Fibroblast of pulmonary artery (primary cell): ENCODE results near the gene ABCD1.
A peak's percentile ranks its signal among the peaks of the same experiment; 100 is the strongest.
"Not testable (repeated sequence)": the region's sequence is repeated elsewhere in the genome, so short reads cannot be mapped to it uniquely, and the experiment has no call there.

Experiments used
- DNase-seq: peaks from one replicate; pipeline ENCODE4 v3.0.0-alpha.2; 2010; ENCODE audit warnings: low read depth
- H3K4me3 ChIP-seq: replicated peaks from 2 replicates; pipeline ENCODE4 v1.5.1; 2011; ENCODE audit warnings: low read depth, mild to moderate bottlenecking, control low read depth, low read length, moderate library complexity
- TF ChIP-seq, protein P1 (sequence below): IDR thresholded peaks from 2 replicates; pipeline ENCODE4 v1.5.1; 2011; ENCODE audit warnings: mild to moderate bottlenecking, control low read depth, low read length, inconsistent platforms; ENCODE audit errors: missing control alignments

The ABCD1 gene

DNA sequence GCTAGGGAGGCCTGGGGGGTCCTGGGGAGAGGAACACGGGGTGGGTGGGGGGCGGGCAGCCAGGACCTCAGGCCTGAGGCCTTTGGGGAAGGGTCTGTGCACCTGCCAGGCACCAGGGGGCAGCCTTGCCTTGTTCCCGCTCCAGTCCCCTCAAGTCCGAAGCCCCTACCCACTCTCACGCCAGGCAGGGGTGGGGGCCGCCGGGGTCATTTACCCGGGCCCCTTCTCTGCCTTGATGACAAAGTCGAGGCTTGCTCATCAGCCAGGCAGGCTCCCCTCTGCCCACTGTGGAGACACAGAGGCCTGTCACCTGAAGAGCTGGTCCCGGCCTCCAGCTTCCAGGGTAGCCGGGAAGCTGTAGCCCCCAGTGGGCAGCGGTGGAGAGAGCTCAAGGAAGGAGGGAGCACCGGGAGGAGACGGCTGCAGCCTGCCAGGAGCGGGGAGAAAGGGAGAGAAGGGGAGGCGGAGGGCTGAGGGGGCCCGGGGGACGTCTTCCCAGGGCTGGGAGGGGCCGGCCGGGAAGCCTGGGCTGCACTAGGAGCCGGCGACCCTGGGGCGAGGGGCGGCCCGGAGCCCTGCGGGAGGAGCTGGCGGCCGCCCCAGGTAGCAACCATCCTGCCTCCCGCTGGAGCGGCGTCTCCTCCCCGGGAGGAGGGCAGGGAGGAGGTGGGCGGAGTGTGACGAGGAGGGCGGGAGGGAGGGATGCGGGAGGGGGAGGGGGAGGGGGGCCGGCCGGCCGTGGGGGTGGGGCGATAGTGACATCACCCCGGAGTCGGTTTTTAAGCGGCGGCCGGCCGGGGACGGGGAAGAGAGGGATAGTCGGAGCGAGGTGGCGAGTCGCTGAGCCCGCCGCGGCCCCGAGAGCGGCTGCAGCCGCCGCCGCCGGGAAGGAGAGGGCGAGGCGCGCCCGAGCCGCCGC, 37.3 kb upstream of the ABCD1 start, which contains the start of gene SLC6A8:
SLC6A8 (plus strand) TSS at position 806 of the 919 bp plus-strand sequence. CDS start 649 bp downstream, outside the sequence.
- TF ChIP-seq, protein P1, sequence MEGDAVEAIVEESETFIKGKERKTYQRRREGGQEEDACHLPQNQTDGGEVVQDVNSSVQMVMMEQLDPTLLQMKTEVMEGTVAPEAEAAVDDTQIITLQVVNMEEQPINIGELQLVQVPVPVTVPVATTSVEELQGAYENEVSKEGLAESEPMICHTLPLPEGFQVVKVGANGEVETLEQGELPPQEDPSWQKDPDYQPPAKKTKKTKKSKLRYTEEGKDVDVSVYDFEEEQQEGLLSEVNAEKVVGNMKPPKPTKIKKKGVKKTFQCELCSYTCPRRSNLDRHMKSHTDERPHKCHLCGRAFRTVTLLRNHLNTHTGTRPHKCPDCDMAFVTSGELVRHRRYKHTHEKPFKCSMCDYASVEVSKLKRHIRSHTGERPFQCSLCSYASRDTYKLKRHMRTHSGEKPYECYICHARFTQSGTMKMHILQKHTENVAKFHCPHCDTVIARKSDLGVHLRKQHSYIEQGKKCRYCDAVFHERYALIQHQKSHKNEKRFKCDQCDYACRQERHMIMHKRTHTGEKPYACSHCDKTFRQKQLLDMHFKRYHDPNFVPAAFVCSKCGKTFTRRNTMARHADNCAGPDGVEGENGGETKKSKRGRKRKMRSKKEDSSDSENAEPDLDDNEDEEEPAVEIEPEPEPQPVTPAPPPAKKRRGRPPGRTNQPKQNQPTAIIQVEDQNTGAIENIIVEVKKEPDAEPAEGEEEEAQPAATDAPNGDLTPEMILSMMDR, result peak; percentile 15
- peak; percentile 60 for DNase-seq
- peak within 1 kb of the TSS; percentile 38 for H3K4me3 ChIP-seq

DNA sequence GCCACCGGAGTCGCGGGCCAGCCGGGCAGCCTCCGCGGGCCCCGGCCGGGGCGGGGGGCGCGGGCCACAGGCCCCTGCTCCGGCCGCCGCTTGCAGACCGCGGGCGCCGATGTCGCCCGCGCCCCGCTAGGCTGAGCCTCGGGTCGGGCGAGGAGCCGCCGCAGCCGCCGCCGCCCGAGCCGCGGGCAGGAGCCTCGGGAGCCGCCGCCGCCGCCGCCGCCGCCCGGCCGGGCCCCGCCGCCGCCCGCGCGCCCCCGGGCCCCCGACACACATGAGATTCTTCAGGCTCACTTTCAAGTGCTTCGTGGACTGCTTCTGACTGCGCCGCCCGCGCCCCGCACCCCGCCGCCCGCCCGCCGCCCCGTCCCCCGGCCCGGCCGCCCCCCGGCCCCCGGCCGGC, 36.6 kb upstream of the ABCD1 start:
- no peak overlapping the region for H3K4me3 ChIP-seq
- no peak for DNase-seq
- TF ChIP-seq, protein P1, result no peak

DNA sequence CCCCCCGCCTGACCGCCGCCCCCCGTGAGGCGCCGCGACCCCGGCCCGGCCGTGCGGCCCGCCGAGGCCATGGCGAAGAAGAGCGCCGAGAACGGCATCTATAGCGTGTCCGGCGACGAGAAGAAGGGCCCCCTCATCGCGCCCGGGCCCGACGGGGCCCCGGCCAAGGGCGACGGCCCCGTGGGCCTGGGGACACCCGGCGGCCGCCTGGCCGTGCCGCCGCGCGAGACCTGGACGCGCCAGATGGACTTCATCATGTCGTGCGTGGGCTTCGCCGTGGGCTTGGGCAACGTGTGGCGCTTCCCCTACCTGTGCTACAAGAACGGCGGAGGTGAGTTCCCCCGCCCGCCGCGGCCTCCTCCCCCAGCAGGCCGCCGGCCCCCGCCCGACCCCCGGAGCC, 36.1 kb upstream of the ABCD1 start:
- no peak for DNase-seq
- TF ChIP-seq, protein P1, result no peak
- peak overlapping the region; percentile 38 for H3K4me3 ChIP-seq

DNA sequence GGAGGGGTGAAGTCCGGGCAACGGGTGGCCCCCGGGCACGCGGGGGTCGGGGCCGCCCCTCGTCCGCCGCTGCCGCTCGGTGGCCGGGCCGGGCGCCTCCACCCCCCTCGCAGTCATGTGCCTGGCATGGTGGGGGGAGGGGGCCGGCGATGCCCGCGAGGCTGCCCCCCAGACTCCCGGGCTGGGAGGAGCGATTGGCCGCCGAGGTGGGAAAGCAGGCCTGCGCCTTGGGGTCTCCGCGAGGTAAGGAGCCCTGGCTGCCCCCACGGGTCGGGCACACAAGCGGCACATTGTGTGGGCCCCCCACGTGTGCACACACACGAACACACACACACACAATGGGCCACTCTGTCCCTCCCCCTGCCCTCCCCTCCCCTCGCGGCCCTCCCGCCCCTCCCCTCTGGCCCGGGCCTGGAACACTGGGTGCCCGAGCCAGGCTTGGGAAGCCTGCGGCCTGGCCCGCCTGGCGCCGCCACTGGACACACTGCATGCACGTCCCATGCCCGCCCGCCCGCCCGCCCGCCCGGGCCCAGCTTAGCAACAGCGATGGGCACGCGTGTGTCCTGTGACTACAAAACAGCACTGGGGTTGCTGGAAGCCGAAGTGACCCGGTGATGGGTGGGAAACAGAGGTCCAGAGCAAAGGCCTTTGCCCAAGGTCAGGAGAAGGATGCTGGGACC, 35.6 kb upstream of the ABCD1 start:
- peak; percentile 21 for DNase-seq
- TF ChIP-seq, protein P1, result no peak
- peak overlapping the region; percentile 47 for H3K4me3 ChIP-seq

DNA sequence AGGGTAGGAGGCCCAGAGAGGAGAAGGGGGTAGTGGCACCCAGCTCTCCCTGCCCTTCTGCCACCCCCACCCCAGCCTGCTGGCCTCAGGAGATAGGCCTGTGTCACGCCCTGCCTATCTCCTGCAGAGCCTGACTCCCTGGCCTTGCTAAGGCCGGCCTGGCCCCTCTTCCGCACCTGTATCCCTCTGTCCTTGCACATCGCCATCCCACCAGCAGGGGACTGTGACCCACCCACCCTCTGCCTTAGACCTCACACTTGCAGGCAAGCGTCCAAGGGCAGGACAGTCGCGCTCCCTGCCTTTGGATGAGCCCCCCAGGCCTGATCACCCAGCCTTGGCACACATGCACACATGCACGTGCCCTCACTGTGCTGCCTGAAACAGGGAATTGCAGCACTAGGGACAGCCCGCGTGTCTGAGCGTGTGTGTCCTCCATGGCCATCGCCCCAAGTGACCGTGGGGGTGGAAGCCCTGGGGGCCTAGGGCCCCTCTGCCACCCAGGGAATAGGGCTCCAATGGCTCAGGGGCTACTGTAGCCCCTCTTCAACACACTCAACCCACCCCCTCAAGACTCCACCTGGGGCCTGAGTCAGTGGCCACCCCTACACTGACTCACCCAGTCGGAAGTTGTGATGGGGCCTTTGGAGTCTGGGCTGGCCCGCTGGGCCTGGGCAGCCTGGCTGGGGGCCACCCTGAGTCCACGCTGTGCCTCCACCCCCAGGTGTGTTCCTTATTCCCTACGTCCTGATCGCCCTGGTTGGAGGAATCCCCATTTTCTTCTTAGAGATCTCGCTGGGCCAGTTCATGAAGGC, 34.8 kb upstream of the ABCD1 start:
- no peak for DNase-seq
- peak overlapping the region; percentile 34 for H3K4me3 ChIP-seq
- TF ChIP-seq, protein P1, result no peak

DNA sequence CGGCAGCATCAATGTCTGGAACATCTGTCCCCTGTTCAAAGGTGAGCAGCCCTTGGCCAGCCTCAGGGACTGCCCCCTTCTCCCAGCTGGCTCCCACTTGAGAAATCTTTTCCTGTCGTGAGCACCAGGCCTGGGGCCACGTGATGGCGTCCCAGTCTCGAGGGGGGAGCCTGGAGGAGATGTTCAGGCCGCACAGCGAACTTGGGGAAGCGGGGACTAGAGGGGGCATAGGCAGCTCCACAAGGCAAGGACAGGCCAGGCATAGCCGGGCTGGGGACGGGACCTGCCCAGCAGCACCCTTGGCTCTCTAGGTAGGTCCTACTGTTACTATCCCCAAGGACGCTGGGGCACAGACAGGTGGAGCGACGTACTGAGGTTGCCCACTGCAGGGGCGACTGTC, 34.2 kb upstream of the ABCD1 start:
- no peak overlapping the region for H3K4me3 ChIP-seq
- no peak for DNase-seq
- TF ChIP-seq, protein P1, result no peak

DNA sequence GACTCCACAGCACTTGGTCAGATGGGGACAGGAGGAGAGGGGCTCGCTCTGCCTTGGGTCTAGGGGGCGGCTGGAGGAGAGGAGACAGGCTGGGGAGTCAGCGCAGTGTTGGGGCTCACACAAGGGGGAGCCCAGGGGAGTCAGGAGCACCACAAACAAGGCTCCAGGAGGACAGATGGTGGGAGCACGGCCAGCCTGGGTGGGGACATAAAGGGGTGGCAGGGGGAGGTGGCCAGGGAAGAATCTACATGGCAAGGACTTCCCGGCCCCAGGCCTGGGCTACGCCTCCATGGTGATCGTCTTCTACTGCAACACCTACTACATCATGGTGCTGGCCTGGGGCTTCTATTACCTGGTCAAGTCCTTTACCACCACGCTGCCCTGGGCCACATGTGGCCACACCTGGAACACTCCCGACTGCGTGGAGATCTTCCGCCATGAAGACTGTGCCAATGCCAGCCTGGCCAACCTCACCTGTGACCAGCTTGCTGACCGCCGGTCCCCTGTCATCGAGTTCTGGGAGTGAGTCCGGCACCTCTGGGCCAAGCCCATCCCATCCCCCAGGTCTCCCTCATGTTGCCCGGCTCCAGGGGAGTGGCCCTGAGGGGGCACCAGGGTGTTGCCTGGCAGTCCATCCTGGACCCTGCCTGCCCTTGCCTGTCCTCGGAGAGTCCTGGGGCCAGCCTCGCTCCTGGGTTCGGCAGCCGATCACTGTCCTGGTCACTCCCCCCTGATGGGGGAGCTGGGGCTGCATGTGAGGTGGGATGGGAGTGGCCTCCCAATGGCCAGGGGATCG, 33.4 kb upstream of the ABCD1 start:
- DNase-seq, H3K4me3 ChIP-seq: not testable (repeated sequence)
